Progenitor cell of endocrine pancreas (in vitro differentiated cells): ENCODE results near the gene RAB3GAP1. TPM values are rescaled to one million over a fixed set of nuclear protein-coding genes. Genes with fewer than 3 reads are reported as not detected.

Experiments used
- DNase-seq: peaks from one replicate; pipeline ENCODE4 v3.0.0; 2021; ENCODE audit warnings: low spot score; ENCODE audit not compliant: unreplicated experiment
- H3K27ac Mint-ChIP-seq: 2 replicates; pipeline ENCODE4 v1.8.0; 2021; ENCODE audit warnings: mild to moderate bottlenecking, moderate library complexity, mixed read lengths
- H3K27me3 Mint-ChIP-seq: 2 replicates; pipeline ENCODE4 v1.8.0; 2021; ENCODE audit warnings: mixed read lengths
- H3K36me3 Mint-ChIP-seq: 2 replicates; pipeline ENCODE4 v1.8.0; 2022; ENCODE audit warnings: mixed read lengths; ENCODE audit not compliant: insufficient read depth
- H3K4me1 Mint-ChIP-seq: 2 replicates; pipeline ENCODE4 v1.8.0; 2021; ENCODE audit warnings: low read depth, mixed read lengths
- H3K4me3 Mint-ChIP-seq: 2 replicates; pipeline ENCODE4 v1.8.0; 2021; ENCODE audit warnings: low read depth, mild to moderate bottlenecking, moderate library complexity, mixed read lengths
- H3K9me3 Mint-ChIP-seq: 2 replicates; pipeline ENCODE4 v1.8.0; 2021; ENCODE audit warnings: low read depth, mixed read lengths
- total RNA-seq: library from RNA; stranded (reverse); gene quantifications from 2 replicates; pipeline ENCODE4 v1.2.1, GENCODE V29; 2021
- TF ChIP-seq, protein P1 (sequence below): fragments of 200-600 bp; sonication (generic); IDR thresholded peaks from one replicate; pipeline ENCODE4 v1.5.0; 2021; ENCODE audit warnings: antibody characterized with exemption, mild to moderate bottlenecking; ENCODE audit not compliant: unreplicated experiment

The RAB3GAP1 gene
- total RNA-seq, 1 donor from 2014 or later = 33.7 TPM

GRCh38 chr2:135208016-135208415 lies 155.9 kb downstream of the RAB3GAP1 start:
- TF ChIP-seq, protein P1, sequence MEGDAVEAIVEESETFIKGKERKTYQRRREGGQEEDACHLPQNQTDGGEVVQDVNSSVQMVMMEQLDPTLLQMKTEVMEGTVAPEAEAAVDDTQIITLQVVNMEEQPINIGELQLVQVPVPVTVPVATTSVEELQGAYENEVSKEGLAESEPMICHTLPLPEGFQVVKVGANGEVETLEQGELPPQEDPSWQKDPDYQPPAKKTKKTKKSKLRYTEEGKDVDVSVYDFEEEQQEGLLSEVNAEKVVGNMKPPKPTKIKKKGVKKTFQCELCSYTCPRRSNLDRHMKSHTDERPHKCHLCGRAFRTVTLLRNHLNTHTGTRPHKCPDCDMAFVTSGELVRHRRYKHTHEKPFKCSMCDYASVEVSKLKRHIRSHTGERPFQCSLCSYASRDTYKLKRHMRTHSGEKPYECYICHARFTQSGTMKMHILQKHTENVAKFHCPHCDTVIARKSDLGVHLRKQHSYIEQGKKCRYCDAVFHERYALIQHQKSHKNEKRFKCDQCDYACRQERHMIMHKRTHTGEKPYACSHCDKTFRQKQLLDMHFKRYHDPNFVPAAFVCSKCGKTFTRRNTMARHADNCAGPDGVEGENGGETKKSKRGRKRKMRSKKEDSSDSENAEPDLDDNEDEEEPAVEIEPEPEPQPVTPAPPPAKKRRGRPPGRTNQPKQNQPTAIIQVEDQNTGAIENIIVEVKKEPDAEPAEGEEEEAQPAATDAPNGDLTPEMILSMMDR = no peak
- peaks cover 6% of the 10 kb centered on the region for H3K4me1 Mint-ChIP-seq
- no peak for DNase-seq

DNA sequence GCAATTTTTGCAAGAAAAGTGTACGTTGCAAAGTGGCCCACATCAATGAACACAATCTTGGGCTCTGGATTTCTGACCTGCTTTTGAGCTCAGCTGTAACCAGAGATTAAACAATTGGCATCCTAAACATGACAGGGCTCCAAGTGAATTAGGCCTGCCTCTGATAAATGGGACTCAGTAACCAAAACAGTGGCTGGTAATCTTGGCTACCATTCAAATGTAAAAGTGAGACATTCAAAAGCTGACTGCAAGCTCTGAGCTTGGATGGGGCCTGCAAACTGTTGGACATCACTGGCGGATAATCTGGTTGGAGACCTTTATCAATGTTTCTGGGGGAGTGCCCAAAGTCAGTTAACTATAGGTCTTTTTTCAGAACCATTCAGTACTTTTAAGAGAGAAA lies 160.7 kb downstream of the RAB3GAP1 start:
- H3K36me3 Mint-ChIP-seq = peaks cover 3% of the 10 kb centered on the region
- no peak overlapping the region for H3K27ac Mint-ChIP-seq
- H3K4me3 Mint-ChIP-seq = no peak overlapping the region
- TF ChIP-seq, protein P1 = no peak
- no peaks in the 10 kb centered on the region for H3K9me3 Mint-ChIP-seq
- no peak for DNase-seq
- no peaks in the 10 kb centered on the region for H3K27me3 Mint-ChIP-seq
- no peaks in the 10 kb centered on the region for H3K4me1 Mint-ChIP-seq

More at GRCh38 chr2:135208016-135208415, 155.9 kb downstream of the RAB3GAP1 start:
- H3K4me3 Mint-ChIP-seq = no peak overlapping the region
- H3K9me3 Mint-ChIP-seq = no peaks in the 10 kb centered on the region
- H3K27ac Mint-ChIP-seq = no peak overlapping the region
- H3K36me3 Mint-ChIP-seq = no peaks in the 10 kb centered on the region
- H3K27me3 Mint-ChIP-seq = no peaks in the 10 kb centered on the region

DNA sequence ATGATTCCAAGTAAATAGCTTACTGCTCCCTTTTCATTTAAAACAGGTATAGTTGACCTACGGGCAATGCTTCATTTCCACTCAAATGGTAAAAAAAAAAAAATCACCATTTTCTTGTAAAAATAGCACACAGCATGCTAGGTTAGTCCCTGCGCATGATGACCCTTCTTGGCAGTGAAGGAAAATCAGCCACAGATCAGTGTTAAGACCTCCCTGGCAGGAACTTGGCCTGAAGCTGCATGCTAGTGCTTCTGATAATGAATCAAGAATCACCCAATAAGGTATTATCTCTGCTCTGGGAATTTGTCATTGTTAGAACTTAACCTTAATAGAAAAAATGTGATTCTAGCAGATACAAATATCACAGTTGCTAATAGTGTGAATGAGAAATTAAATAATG lies 166.3 kb downstream of the RAB3GAP1 start:
- Mint-ChIP-seq H3K9me3 (no peaks in the 10 kb centered on the region), H3K4me3 (no peak overlapping the region), H3K36me3 (peaks cover 7% of the 10 kb centered on the region), H3K4me1 (no peaks in the 10 kb centered on the region), H3K27me3 (no peaks in the 10 kb centered on the region), H3K27ac (no peak overlapping the region)
- TF ChIP-seq, protein P1 = no peak
- DNase-seq = no peak

DNA sequence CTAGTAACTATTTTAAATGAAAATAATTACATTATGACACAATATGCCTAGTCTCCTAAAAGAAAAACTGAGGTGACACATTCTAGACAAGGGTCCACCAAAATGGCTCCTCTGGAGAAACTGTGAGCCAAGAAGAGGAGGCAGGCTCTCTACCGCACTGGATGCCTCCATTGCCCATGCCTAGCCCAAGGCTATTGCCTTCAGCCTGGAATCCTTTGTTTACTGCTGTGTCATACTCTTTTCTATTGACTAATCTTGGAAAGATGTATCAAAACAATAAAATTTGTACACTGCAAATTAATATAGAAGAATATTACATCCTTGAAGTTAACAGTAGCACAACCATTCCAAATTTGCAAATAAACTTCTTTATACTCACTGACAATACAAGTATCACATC lies 167.1 kb downstream of the RAB3GAP1 start:
- DNase-seq = no peak
- Mint-ChIP-seq H3K9me3 (no peaks in the 10 kb centered on the region), H3K27me3 (no peaks in the 10 kb centered on the region), H3K36me3 (peaks cover 7% of the 10 kb centered on the region), H3K4me1 (no peaks in the 10 kb centered on the region), H3K4me3 (no peak overlapping the region), H3K27ac (no peak overlapping the region)
- TF ChIP-seq, protein P1 = no peak

Other genes starting within 250 kb of the RAB3GAP1 start
- gene ACMSD, start 213.7 kb upstream of the RAB3GAP1 start, total RNA-seq = not detected in 2 replicates
- 74.8 and 76.0 TPM in 2 replicates for gene CCNT2, start 133.5 kb upstream of the RAB3GAP1 start, total RNA-seq
- gene MAP3K19, start 4.8 kb upstream of the RAB3GAP1 start, total RNA-seq = not detected in 2 replicates